K562 (cell line): ENCODE results near the gene MAML3. TPM values are rescaled to one million over a fixed set of nuclear protein-coding genes. Genes with fewer than 3 reads are reported as not detected.

Source experiments
- ATAC-seq: fragments of 200-7000 bp; cut with Tn5 transposase; 3 replicates; pipeline ENCODE4 v1.9.1; 2020; ENCODE audit warnings: moderate library complexity
- BruUV-seq: library from RNA; stranded (reverse); fragments of 400-500 nt; replicated peaks from 2 replicates; lab custom pipeline; 2021; lab: Mats Ljungman, UMichigan
- CTCF ChIA-PET: fragments of 300-600 bp; formaldehyde crosslinking; extraction: SDS; loops from one replicate; lab custom pipeline; 2021; ENCODE audit warnings: low intra/inter-chr PET ratio; lab: Yijun Ruan, JAX
- POLR2A ChIA-PET: fragments of 300-600, 350-650 bp; sonication (Branson Sonifier 250); formaldehyde crosslinking; extraction: SDS; loops from one replicate; lab custom pipeline; 2021; ENCODE audit warnings: antibody characterized with exemption, inconsistent platforms; lab: Yijun Ruan, JAX
- DNase-seq, 4 experiments: peaks; one replicate each; pipeline versions ENCODE4 v3.0.0 to v3.0.0-alpha.2; 2011 to 2018; ENCODE audit warnings: low spot score in 3 of 4, mixed read lengths in 3 of 4; ENCODE audit errors: extremely low read depth in 1 of 4
- FAIRE-seq: peaks from 2 replicates; lab custom pipeline; 2011; peaks lifted over from hg19 to GRCh38; lab: Jason Lieb, UNC
- H2AFZ ChIP-seq: 2 replicates; pipeline ENCODE4 v1.6.0; 2011; ENCODE audit warnings: low read depth, low read length, control low read depth, inconsistent platforms
- H3K27ac ChIP-seq: fragments of 200-600 bp; 3 replicates; pipeline ENCODE4 v1.8.0; 2011; ENCODE audit warnings: low read depth, mild to moderate bottlenecking, control low read depth, inconsistent platforms, low read length, moderate library complexity, mixed read lengths; ENCODE audit errors: extremely low read depth
- H3K27me3 ChIP-seq, 2 experiments: fragments of 300-600 bp in 1 of 2; 2 replicates in 1 of 2; 3 replicates in 1 of 2; pipeline versions ENCODE4 v1.6.0 to v1.8.0; 2011; ENCODE audit warnings: inconsistent platforms in 2 of 2, low read length in 2 of 2, mild to moderate bottlenecking in 1 of 2, mixed read lengths in 1 of 2, moderate library complexity in 1 of 2; ENCODE audit not compliant: control insufficient read depth in 2 of 2, insufficient read depth in 2 of 2
- H3K36me3 ChIP-seq: fragments of 300-600 bp; 3 replicates; pipeline ENCODE4 v1.8.0; 2011; ENCODE audit warnings: mild to moderate bottlenecking, low read length, inconsistent platforms; ENCODE audit not compliant: control insufficient read depth, insufficient read depth
- H3K4me1 ChIP-seq, 2 experiments: fragments of 200-600 bp in 1 of 2; replicated peaks in 1 of 2; 2 replicates in 1 of 2; 3 replicates in 1 of 2; pipeline versions ENCODE4 v1.5.1 to v1.8.0; 2011; ENCODE audit warnings: inconsistent platforms in 2 of 2, low read length in 2 of 2, mild to moderate bottlenecking in 1 of 2, mixed read lengths in 1 of 2, moderate library complexity in 1 of 2; ENCODE audit not compliant: control insufficient read depth in 2 of 2, insufficient read depth in 2 of 2
- H3K4me2 ChIP-seq: 2 replicates; pipeline ENCODE4 v1.6.1; 2011; ENCODE audit warnings: low read length, control low read depth, inconsistent platforms, mixed read lengths; ENCODE audit not compliant: insufficient read depth
- H3K4me3 ChIP-seq: fragments of 200-600 bp; sonication (generic), shearing (Covaris generic); 2 replicates; pipeline ENCODE4 v1.5.1; 2016; ENCODE audit warnings: control low read depth, inconsistent platforms
- H3K79me2 ChIP-seq: fragments of 200-600 bp; 3 replicates; pipeline ENCODE4 v1.8.0; 2011; ENCODE audit warnings: low read length, inconsistent platforms; ENCODE audit not compliant: control insufficient read depth, insufficient read depth
- H3K9ac ChIP-seq, 2 experiments: 2 replicates each; pipeline versions ENCODE4 v1.6.0 to v1.6.1; 2011; ENCODE audit warnings: low read depth in 2 of 2, low read length in 2 of 2, control low read depth in 1 of 2, inconsistent platforms in 1 of 2, mild to moderate bottlenecking in 1 of 2, mixed read lengths in 1 of 2; ENCODE audit not compliant: insufficient read depth in 1 of 2
- H3K9me1 ChIP-seq: one replicate; pipeline ENCODE4 v1.6.0; 2011; ENCODE audit warnings: inconsistent platforms, mild to moderate bottlenecking, low read length, moderate library complexity; ENCODE audit not compliant: control insufficient read depth, insufficient read depth
- H3K9me3 ChIP-seq: replicated peaks from 2 replicates; pipeline ENCODE4 v1.5.1; 2011; ENCODE audit warnings: low read depth, low read length, inconsistent platforms; ENCODE audit not compliant: control insufficient read depth, insufficient read depth
- H4K20me1 ChIP-seq: replicated peaks from 2 replicates; pipeline ENCODE4 v1.6.1; 2011; ENCODE audit warnings: low read length, inconsistent platforms, mixed read lengths; ENCODE audit not compliant: control insufficient read depth, insufficient read depth
- ARID1B ChIP-seq: fragments of 450-650 bp; IDR thresholded peaks from 2 replicates; pipeline ENCODE4 v1.6.1; 2016; ENCODE audit warnings: antibody characterized with exemption, mild to moderate bottlenecking, inconsistent platforms
- ATF1 ChIP-seq, 2 experiments: fragments of 450-650 bp in 1 of 2; IDR thresholded peaks; 2 replicates each; pipeline ENCODE4 v1.6.1; 2016; ENCODE audit warnings: missing compliant biosample characterization in 1 of 2, missing genetic modification characterization in 1 of 2
- ATF3 ChIP-seq, 2 experiments: fragments of 450-650 bp in 1 of 2; sonication (generic) in 1 of 2; formaldehyde crosslinking in 1 of 2; IDR thresholded peaks in 1 of 2; conservative IDR thresholded peaks in 1 of 2; 2 replicates each; pipeline versions ENCODE4 v1.6.1 to v1.8.1; 2016 to 2023; ENCODE audit warnings: mild to moderate bottlenecking in 2 of 2, moderate library complexity in 2 of 2, inconsistent platforms in 1 of 2, missing genetic modification reagents in 1 of 2
- ATF7 ChIP-seq: fragments of 450-650 bp; IDR thresholded peaks from 2 replicates; pipeline ENCODE4 v1.7.1; 2014; ENCODE audit warnings: mild to moderate bottlenecking, moderate library complexity
- CBFA2T2 ChIP-seq: fragments of 450-650 bp; conservative IDR thresholded peaks from 2 replicates; pipeline ENCODE4 v1.6.1; 2017; ENCODE audit warnings: mild to moderate bottlenecking
- CBFA2T3 ChIP-seq: fragments of 450-650 bp; IDR thresholded peaks from 2 replicates; pipeline ENCODE4 v1.6.1; 2017
- EP300 ChIP-seq: IDR thresholded peaks from 2 replicates; pipeline ENCODE4 v1.6.1; 2012; ENCODE audit warnings: low read length, improper control_type of control experiment
- JUND ChIP-seq, 2 experiments: IDR thresholded peaks; 2 replicates in 1 of 2; 3 replicates in 1 of 2; pipeline ENCODE4 v1.6.1; 2011; ENCODE audit warnings: borderline replicate concordance in 2 of 2, low read depth in 2 of 2, low read length in 2 of 2, improper control_type of control experiment in 1 of 2, missing biosample characterization in 1 of 2, missing genetic modification characterization in 1 of 2, missing genetic modification reagents in 1 of 2
- MAFK ChIP-seq: IDR thresholded peaks from 2 replicates; pipeline ENCODE4 v1.6.1; 2011; ENCODE audit warnings: low read length, improper control_type of control experiment
- MEF2D ChIP-seq: conservative IDR thresholded peaks from 2 replicates; pipeline ENCODE4 v1.6.1; 2016; ENCODE audit warnings: low read depth, missing genetic modification characterization, missing compliant biosample characterization
- NCOR1 ChIP-seq: fragments of 450-650 bp; IDR thresholded peaks from 2 replicates; pipeline ENCODE4 v1.6.1; 2016; ENCODE audit warnings: mild to moderate bottlenecking, moderate library complexity
- RFX5 ChIP-seq: IDR thresholded peaks from 2 replicates; pipeline ENCODE4 v1.6.1; 2011; ENCODE audit warnings: low read depth, mild to moderate bottlenecking, improper control_type of control experiment, low read length
- SMAD4 ChIP-seq: fragments of 250-450 bp; sonication (Bioruptor Pico); conservative IDR thresholded peaks from 2 replicates; pipeline ENCODE4 v1.8.0; 2021; ENCODE audit warnings: inconsistent platforms, mild to moderate bottlenecking, moderate library complexity
- TAL1 ChIP-seq: fragments of 450-650 bp; IDR thresholded peaks from 2 replicates; pipeline ENCODE4 v1.6.1; 2016; ENCODE audit warnings: mild to moderate bottlenecking
- TCF3 ChIP-seq: sonication (generic); formaldehyde crosslinking; IDR thresholded peaks from 2 replicates; pipeline ENCODE4 v1.4.0; 2020; ENCODE audit warnings: mild to moderate bottlenecking, missing genetic modification reagents
- TEAD4 ChIP-seq, 2 experiments: sonication (generic) in 1 of 2; formaldehyde crosslinking in 1 of 2; IDR thresholded peaks; 2 replicates each; pipeline versions ENCODE4 v1.6.1 to v1.8.0; 2012 to 2022; ENCODE audit warnings: borderline replicate concordance in 1 of 2, inconsistent platforms in 1 of 2, low read length in 1 of 2, mild to moderate bottlenecking in 1 of 2, missing genetic modification reagents in 1 of 2
- TFAP4 ChIP-seq: sonication (generic); formaldehyde crosslinking; IDR thresholded peaks from 2 replicates; pipeline ENCODE4 v1.8.0; 2022; ENCODE audit warnings: missing genetic modification reagents, mild to moderate bottlenecking, moderate library complexity, borderline replicate concordance
- WGBS: fragments of 100-300 bp; shearing (Covaris generic); methylation state at CpG from one replicate; pipeline ENCODE4 v1.1.6; 2016; ENCODE audit warnings: low coverage, mixed read lengths; ENCODE audit not compliant: insufficient coverage; ENCODE audit errors: missing lambda C conversion rate; 5-methylcytosine and 5-hydroxymethylcytosine counted together
- in situ Hi-C: fragments of 300-500 bp; cut with MboI; formaldehyde crosslinking; loops from 4 replicates; pipeline ENCODE4 v1.15.0; 2018; ENCODE audit warnings: inconsistent platforms, mixed read lengths
- intact Hi-C: fragments of 100-400 bp; cut with micrococcal nuclease; formaldehyde crosslinking; loops from 2 replicates; pipeline ENCODE4 v1.14.2; 2022
- polyA plus RNA-seq, 8 experiments: library from polyadenylated mRNA; depleted of rRNA in 4 of 8; stranded (reverse) in 5 of 8; unstranded in 3 of 8; fragments of >200 nt; fragmentation: Nextera tagmentation in 2 of 8; fragmentation: Illumina TruSeq in 1 of 8; extraction: Ambion mirVana in 2 of 8; extraction: Trizol in 1 of 8; gene quantifications; 2 replicates each; pipeline versions ENCODE4 v1.2.1 to v1.2.3, GENCODE V29; 2011 to 2014; ENCODE audit warnings: inconsistent platforms in 1 of 8, missing spikeins in 1 of 8
- total RNA-seq, 7 experiments: library from RNA; depleted of rRNA in 6 of 7; stranded (reverse); fragments of >200 nt in 6 of 7; fragmentation: Illumina TruSeq in 2 of 7; extraction: Trizol in 2 of 7; gene quantifications; 2 replicates each; pipeline versions ENCODE4 v1.2.1 to v1.2.3, GENCODE V29; 2011 to 2021; ENCODE audit warnings: low replicate concordance in 1 of 7

Gene MAML3
- total and polyA plus RNA-seq, 9 of the 15 experiments (the other 6 are each of a cell fraction or from before 2014, with no cell fraction given) = 0.01 to 0.55 (median 0.25) TPM

GRCh38 chr4:140102421-140102820 lies 51.6 kb downstream of the MAML3 start:
- Histone ChIP-seq H3K4me2 (no peak overlapping the region), H3K4me1 (no peaks in the 10 kb centered on the region; a peak in 1 of 5 replicates), H3K9me3 (no peaks in the 10 kb centered on the region), H3K27ac (no peak overlapping the region), H2AFZ (no peak overlapping the region), H3K79me2 (no peaks in the 10 kb centered on the region), H3K27me3 (no peaks in the 10 kb centered on the region), H3K36me3 (no peaks in the 10 kb centered on the region), H3K9me1 (no peaks in the 10 kb centered on the region), H3K9ac (no peak overlapping the region), H4K20me1 (no peaks in the 10 kb centered on the region), H3K4me3 (no peak overlapping the region)
- peak; percentile 65 for ATAC-seq
- ChIA-PET POLR2A (no interaction called here), CTCF (no interaction called here)
- DNase-seq = peak in 1 of 4 experiments; percentile 36
- intact Hi-C loops (no loop called here), in situ Hi-C loops (no loop called here)
- WGBS = 4% methylated on average over 3 of the region's 3 CpGs
- 0 out of 2 replicates have a peak, but pooled peaks have one; percentile 31 for TF ChIP-seq SMAD4
- TF ChIP-seq EP300 = 0 out of 2 replicates have a peak, but pooled peaks have one; percentile 4
- peak; percentile 53 for TF ChIP-seq ARID1B
- peak; percentile 72 for TF ChIP-seq CBFA2T3
- TF ChIP-seq MAFK = no peak
- peak; percentile 76 for TF ChIP-seq TAL1
- peak; percentile 67 for TF ChIP-seq CBFA2T2
- TF ChIP-seq TEAD4 (IDR thresholded peaks at IDR 0.05; ENCODE audit: low read length) = peak; percentile 56; the same call in 1 of the 2 replicates
- no peak for TF ChIP-seq TEAD4 (CRISPR knock-in tag; IDR thresholded peaks at IDR 0.05; ENCODE audit: borderline replicate concordance)
- no peak for TF ChIP-seq RFX5
- TF ChIP-seq ATF7 = peak; percentile 38; the same call in 1 of the 2 replicates
- TF ChIP-seq TFAP4 = no peak
- TF ChIP-seq TCF3 (CRISPR knock-in tag) = peak; percentile 63
- peak; percentile 64; the same call in 1 of the 2 replicates for TF ChIP-seq NCOR1
- TF ChIP-seq ATF1 (CRISPR knock-in tag; IDR thresholded peaks at IDR 0.05) = no peak
- TF ChIP-seq ATF1 (tag; IDR thresholded peaks at IDR 0.05) = peak; percentile 32
- TF ChIP-seq ATF3 (IDR thresholded peaks at IDR 0.05) = peak; percentile 29; the same call in 1 of the 2 replicates
- no peak for TF ChIP-seq ATF3 (CRISPR knock-in tag; conservative IDR thresholded peaks at IDR 0.05)
- TF ChIP-seq JUND (IDR thresholded peaks at IDR 0.05; ENCODE audit: borderline replicate concordance, low read depth, low read length) = 0 out of 2 replicates have a peak, but pooled peaks have one; percentile 17
- TF ChIP-seq JUND (tag; IDR thresholded peaks at IDR 0.05; ENCODE audit: borderline replicate concordance, low read depth, low read length) = no peak
- TF ChIP-seq MEF2D (tag) = no peak
- FAIRE-seq = no peak
- no TSS peak for BruUV-seq
